GM19324 (cell line): ENCODE results near the gene SULT1C2.

Source experiments
- ATAC-seq: cut with Tn5 transposase; IDR thresholded peaks from one replicate; pipeline ENCODE4 v1.9.1; 2021; ENCODE audit warnings: mild to moderate bottlenecking, moderate library complexity; ENCODE audit not compliant: unreplicated experiment, low FRiP score

SULT1C2 gene

GRCh38 chr2:108287169-108287568, 1.5 kb upstream of the SULT1C2 start:
- no peak for ATAC-seq

GRCh38 chr2:108293850-108294249, 5.2 kb downstream of the SULT1C2 start:
- ATAC-seq = no peak

- no peak for ATAC-seq
Observed at GRCh38 chr2:108297436-108298141, 8.9 kb downstream of the SULT1C2 start.

- ATAC-seq = no peak
Observed at GRCh38 chr2:108301558-108301957, 12.9 kb downstream of the SULT1C2 start.

GRCh38 chr2:108304975-108305374, 16.3 kb downstream of the SULT1C2 start:
- ATAC-seq = no peak

GRCh38 chr2:108305901-108306300, 17.2 kb downstream of the SULT1C2 start:
- ATAC-seq = no peak

GRCh38 chr2:108309903-108310302, 21.2 kb downstream of the SULT1C2 start:
- no peak for ATAC-seq

GRCh38 chr2:108314586-108315296, 26.0 kb downstream of the SULT1C2 start:
- ATAC-seq = no peak

- no peak for ATAC-seq
Observed at GRCh38 chr2:108315444-108315934, 26.8 kb downstream of the SULT1C2 start.

GRCh38 chr2:108316033-108316432, 27.3 kb downstream of the SULT1C2 start:
- no peak for ATAC-seq

GRCh38 chr2:108316461-108317258, 28.0 kb downstream of the SULT1C2 start:
- no peak for ATAC-seq

GRCh38 chr2:108320326-108320922, 31.7 kb downstream of the SULT1C2 start:
- ATAC-seq = no peak

GRCh38 chr2:108323619-108324018, 34.9 kb downstream of the SULT1C2 start:
- ATAC-seq = no peak

GRCh38 chr2:108324531-108325255, 36.0 kb downstream of the SULT1C2 start:
- ATAC-seq = no peak

- ATAC-seq = no peak
Observed at GRCh38 chr2:108325756-108326155, 37.1 kb downstream of the SULT1C2 start.

GRCh38 chr2:108329771-108330170, 41.1 kb downstream of the SULT1C2 start:
- no peak for ATAC-seq

GRCh38 chr2:108330979-108331378, 42.3 kb downstream of the SULT1C2 start:
- no peak for ATAC-seq

GRCh38 chr2:108345951-108346350, 57.3 kb downstream of the SULT1C2 start:
- no peak for ATAC-seq

- no peak for ATAC-seq
Observed at GRCh38 chr2:108346827-108347226, 58.1 kb downstream of the SULT1C2 start.

- ATAC-seq = no peak
Observed at GRCh38 chr2:108347786-108348185, 59.1 kb downstream of the SULT1C2 start.
